NCI-H446 treated with DMSO at 0.1 percent for 48 hours (cell line): ENCODE measurements around the gene LORICRIN.
"Not testable (repeated sequence)": the region's sequence is repeated elsewhere in the genome, so short reads cannot be mapped to it uniquely, and the experiment has no call there.

Experiments used
- DNase-seq: peaks from one replicate; lab custom pipeline; 2025; lab: John Stamatoyannopoulos, UW

Gene LORICRIN, protein sequence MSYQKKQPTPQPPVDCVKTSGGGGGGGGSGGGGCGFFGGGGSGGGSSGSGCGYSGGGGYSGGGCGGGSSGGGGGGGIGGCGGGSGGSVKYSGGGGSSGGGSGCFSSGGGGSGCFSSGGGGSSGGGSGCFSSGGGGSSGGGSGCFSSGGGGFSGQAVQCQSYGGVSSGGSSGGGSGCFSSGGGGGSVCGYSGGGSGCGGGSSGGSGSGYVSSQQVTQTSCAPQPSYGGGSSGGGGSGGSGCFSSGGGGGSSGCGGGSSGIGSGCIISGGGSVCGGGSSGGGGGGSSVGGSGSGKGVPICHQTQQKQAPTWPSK

DNA sequence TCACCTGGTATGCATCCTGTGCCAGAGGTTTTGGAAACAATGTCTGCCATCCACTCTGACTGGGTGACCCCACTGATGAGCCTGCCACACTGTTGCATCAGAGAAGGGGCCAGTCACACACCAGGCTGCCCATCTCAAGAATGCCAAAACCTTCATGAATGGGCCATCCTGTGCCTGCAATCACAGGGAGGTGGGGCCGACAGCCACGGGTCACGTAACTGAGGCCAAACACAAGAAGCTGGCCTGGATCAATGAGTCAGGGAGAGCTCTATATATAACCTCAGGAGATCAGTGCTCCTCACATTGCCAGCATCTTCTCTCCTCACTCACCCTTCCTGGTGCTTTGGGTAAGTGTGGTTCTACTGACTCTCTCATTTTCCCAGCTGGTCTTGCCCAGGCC is at the start of gene LORICRIN:
LORICRIN (plus strand) TSS at position 301 of the 400 bp plus-strand sequence. CDS start 1,263 bp downstream, outside the sequence.
- DNase-seq, result no peak

DNA sequence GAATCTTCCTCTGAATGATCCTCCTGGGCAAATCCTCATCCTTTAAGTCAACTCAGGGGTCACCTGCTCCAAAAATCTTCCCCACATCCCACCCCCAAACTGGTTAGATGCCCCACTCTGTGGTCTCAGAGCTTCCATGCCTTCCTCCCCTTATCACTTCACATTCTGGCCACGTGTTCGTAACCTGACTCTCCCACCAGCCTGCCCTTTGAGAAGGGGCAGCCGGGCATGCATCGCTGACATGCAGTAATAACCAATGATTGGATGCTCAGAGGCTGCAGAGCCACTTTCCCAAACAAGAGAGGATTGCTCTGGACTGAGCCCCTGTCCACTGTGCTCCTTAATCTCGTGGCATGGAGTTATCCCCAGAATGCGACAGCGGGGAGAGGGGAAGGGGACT is 49.3 kb upstream of the LORICRIN start:
- no peak for DNase-seq

DNA sequence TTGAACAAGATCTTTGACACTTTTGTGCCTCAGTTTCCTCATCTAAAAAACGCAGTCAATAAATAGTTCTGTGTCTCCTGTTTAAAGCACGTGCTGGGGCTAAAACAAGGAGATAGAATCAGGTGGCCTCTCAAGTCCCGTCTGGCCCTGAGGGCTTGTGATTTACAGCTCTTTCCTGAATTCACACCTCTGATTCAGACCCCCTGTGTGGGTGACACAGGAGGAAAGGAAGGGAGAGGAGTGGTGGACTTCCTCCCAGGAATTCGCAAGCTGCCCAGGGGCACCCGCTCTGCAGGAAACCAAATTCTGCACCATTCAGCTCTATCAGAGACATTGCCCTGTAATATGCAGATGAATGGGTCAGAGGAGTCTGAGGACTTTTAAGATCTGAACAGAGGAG is 47.3 kb upstream of the LORICRIN start:
- no peak for DNase-seq

DNA sequence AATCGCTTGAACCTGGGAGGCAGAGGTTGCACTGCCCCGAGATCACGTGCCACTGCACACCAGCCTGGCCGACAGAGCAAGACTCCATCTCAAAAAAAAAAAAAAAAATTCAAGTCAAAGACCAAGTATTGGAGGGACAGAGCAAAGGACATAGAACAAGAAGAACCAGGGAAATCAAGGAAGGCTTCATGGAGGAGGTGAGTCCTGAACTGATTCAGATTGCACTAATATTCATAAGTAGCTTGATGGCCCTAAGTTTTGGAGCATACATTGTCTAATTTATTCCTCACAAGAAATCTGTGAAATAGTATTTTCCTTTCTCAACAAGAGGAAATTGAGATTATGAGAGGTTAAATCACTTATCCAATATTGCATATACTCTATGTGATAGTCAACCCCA is 46.0 kb upstream of the LORICRIN start:
- no peak for DNase-seq

DNA sequence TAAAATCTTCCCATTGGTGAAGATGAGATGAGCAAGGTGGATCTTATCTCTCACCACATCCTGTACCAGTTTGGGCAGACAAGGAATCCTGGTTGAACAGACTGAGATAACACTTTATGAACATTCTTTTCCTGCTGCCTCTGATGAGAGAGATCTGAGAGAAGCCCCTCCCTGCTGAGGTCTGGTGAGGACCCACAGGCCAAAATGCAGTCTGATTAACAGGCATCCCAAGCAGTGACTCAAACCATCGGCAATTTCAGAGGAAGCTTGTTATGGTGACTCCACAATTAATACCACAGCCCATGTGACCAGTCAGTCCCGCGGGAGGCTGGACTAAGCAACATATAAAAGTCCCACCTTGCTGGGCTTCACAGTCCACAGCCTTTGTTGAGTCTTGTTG is 42.3 kb upstream of the LORICRIN start, which contains the start of gene PRR9:
PRR9 (plus strand) TSS at position 373 of the 400 bp plus-strand sequence. CDS start 561 bp downstream, outside the sequence.
- DNase-seq, result no peak

DNA sequence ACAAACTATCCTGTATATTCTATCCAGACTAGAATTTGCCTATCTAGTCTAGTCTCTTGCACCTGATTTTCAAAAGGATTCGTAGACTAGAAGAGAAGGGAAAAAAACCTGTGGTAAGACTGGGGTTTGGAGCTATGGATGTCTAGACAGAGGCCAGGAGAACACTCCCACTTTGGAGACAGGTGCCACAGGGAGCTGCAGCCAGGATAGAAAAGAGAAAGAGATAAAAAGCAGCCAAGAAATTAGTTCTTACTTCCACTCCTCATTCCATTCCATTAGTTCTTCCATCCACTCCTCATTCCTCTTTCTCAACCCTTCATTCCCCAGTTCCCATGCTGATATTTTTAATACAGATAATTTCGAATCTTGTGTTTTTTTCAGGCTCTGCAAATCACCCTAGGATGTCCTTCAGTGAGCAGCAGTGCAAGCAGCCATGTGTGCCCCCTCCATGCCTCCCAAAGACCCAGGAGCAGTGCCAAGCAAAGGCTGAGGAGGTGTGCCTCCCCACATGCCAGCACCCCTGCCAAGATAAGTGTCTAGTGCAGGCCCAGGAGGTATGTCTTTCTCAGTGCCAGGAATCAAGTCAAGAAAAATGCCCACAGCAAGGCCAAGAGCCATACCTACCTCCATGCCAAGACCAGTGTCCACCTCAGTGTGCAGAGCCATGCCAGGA is 41.6 kb upstream of the LORICRIN start:
- no peak for DNase-seq

DNA sequence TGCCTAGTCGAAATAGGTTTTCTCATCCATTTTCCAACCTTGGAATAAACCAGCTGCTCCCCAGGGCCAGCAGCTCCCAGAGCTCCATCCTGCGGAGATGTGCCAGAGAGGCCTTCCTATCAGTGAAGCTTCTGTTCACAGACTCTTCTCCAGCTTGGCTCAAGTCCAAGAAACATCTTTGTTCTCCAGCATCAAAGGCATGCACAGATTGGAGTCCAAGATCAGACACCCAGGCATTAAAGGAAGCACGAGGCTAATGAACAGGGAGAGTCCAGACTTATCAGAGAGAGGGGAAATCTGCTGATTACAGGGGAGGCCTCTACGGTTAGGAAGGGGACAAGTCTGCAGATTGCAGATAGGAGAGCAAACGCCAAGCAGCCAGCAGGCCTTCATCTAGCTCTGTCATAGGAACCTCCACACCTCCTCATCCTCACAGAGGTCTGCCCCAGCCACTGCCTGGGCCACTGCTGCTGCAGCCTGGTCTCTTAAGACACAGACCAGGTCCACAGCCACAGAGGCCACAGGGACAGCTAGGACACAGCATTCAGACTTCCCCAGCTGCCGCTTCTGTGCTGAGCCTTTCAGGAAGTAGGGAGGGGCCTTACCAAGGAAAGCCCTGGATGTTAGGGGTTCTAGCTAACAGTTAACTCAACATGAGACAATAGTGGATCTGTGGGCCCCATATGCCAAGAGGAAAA is 38.7 kb upstream of the LORICRIN start:
- DNase-seq, result no peak

DNA sequence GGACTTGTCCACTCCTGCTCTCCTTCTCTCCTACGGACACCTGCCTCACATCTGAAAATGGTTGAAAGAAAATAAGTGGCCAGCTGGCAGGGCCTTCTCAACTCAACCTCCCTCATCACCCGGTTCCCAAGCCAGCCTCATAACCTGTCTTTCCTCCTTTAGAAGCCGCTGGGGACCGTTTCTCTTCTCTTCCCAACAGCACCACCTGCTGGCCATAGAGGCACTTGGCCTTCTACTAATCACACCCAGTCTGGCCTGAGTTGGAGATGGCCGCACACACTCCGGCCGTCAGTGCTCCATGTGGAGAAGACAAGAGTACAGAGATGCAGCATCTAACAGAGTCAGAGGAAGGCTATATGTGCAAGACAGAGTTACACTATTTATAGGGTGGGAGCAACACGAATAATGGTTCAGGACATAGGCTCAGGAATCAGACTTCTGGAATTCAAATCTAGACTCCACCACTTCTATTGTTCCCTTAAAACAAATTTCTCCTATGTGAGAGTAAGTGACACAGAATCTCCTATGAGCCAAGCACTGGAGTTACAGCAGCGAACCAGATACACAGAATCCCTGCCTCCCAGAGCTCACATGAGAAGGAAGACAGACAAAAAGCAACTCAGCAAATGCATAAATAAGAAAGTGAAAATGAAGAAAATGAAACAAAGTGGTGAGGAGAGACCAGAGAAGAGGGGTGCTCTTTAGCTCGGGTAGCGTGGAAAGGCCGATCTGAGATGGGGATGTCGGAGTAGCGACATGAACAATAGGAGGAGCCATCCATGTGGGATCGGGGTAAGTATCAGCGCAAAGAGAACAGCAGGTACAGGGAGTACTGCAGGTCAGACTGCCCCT is 36.2 kb upstream of the LORICRIN start:
- not testable (repeated sequence) for DNase-seq

DNA sequence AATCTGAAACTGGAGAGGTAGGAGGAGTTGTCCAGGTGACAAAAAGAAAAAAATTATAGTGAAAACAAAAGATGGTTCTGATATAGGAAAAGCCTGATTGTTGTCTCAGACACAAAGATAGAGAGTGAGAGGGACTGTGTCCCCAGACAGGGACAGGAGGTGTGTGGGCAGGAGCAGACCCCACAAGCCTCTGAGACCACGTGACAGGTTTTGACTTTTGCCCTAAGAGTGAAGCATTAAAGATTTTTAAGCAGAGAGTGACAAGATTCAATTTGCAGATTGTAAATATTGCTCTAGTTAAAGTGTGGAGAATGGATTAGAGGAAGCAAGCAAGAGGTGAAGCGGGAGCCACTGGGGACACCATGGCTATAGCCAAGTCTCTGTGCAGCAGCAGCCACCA is 31.7 kb upstream of the LORICRIN start:
- no peak for DNase-seq

DNA sequence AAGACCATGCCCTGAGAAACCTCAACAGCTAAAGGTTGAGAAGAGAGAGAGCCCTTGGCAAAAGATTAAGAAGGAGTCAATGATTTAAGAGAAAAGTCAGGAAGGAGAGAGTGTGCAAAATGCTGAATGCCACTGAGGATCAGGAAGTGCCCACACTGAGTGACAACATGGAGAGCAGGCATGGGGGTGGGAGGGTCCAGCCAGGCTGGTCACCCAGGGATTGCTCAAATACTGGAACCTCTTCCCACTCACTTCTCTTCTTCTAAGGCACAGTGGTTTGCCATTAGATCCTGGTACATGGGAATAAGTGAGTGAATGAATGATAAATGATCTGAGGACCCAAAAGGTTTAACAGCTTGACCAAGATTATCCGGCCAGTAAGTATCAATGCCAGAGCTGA is 31.0 kb upstream of the LORICRIN start:
- DNase-seq, result no peak

DNA sequence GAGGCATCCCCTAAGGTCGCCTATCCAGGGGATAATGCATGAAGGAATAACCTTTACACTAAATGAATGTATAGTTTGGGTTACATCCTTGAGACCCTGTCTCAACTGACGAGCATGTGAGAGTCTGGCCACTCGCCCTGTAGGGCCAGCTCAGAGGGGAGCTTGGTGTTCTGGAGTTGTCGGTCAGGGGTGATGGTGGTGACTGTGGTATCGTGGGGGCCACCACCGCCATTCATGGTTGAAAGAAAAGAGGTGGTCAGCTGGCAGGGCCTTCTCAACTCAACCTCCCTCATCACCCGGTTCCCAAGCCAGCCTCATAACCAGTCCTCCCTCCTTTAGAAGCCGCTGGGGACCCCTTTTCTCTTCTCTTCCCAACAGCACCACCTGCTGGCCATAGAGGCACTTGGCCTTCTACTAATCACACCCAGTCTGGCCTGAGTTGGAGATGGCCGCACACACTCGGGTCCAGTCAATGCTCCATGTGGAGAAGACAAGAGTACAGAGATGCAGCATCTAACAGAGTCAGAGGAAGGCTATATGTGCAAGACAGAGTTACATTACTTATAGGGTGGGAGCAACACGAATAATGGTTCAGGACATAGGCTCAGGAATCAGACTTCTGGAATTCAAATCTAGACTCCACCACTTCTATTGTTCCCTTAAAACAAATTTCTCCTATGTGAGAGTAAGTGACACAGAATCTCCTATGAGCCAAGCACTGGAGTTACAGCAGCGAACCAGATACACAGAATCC is 30.2 kb upstream of the LORICRIN start:
- not testable (repeated sequence) for DNase-seq

DNA sequence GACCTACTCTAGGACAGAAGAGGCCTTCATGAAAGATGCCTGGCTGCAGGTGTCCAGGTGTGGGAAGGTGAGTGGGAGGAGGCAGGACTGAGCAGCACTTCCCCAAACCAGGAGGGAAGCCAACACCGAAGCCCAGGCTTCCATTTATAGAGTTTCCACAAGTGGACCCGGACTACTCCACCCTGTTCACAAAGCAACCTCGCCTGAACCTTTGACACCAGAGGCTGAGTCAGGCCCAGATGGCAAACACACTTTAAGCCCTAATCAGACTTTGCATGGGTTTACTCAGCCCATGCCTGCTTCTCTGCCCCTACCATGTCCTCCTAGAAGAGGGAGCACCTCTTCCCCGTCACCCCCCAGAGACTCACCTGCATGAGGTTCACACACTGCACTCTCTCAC is 28.1 kb upstream of the LORICRIN start:
- no peak for DNase-seq

DNA sequence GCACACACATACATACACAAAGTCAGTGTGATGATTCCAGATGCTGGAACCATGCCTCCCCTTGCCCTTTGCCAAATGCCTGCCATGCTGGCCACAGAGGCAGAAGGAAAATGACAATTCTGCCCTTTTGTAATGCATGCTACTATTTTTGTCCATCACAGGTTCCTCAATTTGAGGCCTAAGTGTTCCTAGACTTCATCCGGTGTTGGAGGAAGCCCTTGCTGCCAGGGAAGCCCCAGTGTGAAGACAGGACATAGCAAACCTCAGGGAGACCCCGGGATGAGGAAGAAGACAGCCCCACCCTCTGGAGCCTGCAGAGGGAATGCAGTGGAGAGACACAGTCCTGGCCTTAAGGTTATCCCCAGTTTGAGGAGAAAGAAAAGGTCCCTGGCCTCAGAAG is 27.7 kb upstream of the LORICRIN start:
- DNase-seq, result no peak

DNA sequence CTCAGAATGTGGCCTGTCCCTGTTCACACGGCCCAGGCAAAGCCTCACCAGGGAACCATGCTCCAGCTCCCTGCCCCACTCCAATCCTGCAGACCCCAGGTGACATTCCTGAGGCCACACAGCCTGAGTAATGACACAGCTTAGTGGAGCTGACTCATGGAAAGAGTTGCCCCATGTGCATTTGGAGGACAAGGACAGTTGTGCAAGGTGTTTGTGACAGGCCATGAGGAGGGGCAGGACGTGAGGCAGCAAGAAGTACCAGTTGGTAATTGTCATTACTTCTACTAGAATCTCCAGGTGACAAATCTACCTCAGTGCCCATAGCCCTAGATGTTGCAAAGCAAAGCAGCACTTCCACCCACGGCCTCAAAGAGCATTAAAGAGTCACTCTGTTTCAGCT is 26.9 kb upstream of the LORICRIN start:
- no peak for DNase-seq

DNA sequence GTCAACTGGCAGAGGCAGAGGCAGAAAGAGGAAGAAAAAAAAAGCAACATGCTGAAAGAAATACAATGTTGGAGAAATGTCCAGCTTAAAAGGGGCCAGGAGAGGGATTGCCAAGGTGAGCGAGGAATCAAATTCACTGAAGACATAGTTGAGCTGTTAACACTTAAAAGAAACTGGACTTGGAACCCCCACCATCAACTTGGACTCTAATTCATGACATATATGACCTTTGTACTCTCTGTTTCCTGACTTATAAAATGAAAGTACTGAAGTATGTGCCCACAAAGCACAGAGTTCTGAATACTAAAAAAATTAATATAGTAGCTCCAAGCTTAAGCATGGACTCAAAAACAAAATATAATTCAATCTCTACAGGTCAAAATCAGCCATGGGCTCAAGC is 26.0 kb upstream of the LORICRIN start:
- DNase-seq, result no peak

DNA sequence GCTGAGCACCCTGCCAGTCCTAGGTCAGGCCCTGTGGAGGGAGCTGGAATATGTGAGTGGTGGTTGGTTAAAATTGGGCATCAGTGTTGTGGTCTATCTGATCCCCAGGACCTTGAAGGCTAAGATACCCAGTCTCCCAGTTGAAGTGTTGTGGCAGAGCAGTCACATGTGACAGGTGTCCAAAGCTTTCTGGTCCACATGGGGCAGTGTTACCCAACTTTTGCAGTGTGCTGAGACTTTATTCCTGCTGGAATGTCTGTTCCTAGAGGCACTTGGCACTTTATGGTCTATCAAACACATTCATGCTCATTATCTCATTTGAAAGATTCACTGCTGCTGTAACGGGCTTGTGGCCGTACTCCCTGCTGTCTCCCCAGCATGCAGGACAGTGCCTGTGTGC is 21.0 kb upstream of the LORICRIN start:
- no peak for DNase-seq

DNA sequence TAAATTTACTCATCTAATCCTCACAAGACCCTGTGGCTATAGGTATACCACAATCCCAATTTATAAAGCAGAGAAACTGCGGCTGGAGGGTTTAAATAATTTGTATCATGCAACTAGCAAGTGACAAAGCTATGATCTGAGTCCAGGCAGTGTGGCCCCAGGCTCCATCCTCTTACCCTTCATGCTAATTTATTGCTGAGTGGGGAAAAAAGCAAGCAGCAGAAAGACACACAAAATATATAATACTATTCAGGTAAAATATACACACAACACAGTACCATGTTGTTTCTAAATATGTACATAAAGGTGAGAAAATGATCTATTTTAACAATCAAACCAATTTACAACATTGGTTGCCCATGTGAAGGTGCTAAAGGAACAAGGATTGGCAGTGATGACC is 17.3 kb upstream of the LORICRIN start:
- DNase-seq, result no peak

DNA sequence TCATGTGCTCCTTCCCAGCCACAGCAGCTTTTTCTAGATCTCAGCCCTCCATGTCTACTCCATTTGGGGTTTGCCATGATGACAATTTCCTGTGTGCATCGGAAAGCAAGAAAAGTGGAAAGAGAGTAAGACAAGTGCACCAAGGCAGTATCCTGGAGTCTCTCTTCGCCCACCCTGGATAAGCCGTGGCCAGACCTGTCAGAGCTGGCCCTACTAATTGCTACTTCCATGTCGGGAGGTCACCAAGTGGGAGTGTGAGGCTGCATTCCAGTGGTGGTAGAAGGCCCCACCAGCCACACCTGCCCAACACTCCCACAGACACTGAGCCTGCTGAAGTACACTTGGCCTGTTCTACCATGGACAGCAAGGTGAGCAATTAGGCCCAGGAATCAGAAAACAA is 14.0 kb upstream of the LORICRIN start:
- no peak for DNase-seq

DNA sequence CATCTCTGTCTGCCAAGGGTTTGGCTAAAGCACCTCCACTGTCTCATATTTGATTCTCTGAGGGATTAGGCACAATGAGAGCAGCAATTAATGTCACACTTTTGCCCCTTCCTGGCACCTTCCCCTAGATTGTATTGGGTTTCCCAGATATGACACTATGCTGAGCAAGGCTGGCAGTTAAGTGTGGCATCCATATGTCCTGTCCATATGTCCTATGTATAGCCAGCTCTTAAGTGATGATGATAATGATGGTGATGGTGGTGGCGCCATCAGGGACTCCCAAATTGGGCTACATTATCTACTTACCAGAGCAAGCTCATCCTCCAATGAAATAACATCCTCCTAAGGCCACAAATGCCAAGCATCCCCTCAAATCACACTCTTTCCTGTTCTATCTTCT is 13.5 kb upstream of the LORICRIN start:
- no peak for DNase-seq

DNA sequence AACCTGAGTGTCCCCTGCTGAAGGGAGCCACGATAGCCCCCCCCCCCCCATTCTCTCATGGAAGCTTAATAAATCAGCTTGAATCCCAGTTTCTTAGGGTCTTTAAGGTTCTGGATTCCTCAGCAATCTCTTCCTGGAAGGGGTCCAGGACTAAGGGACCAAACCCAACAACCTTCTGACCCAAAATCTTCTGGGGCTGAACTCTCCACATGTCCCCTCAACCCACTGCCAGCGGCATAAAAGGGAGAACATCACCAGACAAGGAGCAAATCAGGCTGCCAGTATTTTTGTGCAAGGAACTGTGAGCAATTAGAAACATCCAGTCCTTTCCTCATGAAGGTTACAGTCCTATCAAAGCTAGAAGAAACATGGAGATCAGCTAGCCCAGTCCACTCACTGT is 12.7 kb upstream of the LORICRIN start:
- DNase-seq, result no peak

DNA sequence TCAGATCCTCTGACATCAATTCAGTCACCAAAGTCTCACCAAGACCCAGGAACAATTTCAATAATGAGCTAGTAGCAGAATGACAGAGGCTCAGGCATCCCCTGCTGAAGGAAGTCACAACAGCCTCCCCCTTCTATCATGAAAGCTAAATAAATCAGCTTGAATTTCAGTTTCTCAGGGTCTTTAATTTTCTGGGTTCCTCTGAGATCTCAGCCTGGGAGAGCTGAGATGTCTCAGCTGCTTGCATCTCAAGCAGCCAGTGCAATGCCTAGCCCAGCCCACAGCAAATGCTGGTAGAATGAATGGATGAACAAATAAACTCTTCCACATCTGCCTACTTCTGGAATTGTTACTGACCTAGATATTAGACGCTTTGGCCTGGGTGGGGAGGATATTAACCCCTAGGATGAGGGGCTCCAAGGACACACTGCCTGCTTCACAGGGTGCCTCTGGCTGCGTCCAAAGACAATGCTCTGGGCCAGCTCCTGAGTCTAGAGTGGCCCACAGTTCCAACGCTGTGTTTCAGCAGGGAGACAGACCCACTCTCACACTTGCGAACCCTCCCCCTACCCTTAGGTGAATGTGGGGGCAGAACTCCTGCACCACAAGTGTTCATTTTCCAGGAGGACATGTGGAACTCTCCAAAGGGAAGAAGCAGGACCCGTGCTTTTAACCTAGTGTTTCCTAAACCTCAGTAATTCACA is 11.2 kb upstream of the LORICRIN start:
- no peak for DNase-seq
